ENCODE measurements around the gene IPCEF1. TPM values are rescaled to one million over a fixed set of nuclear protein-coding genes. Genes with fewer than 3 reads are reported as not detected.

Gene IPCEF1
- total and polyA plus RNA-seq, 7 donors, result 0.03 to 0.46 (median 0.24) TPM

GRCh38 chr6:154289818-154290508 lies 66.6 kb downstream of the IPCEF1 start:
- WGBS, 3 donors, result 92 to 93% (median 92%) methylated on average over 6 of the region's 6 CpGs
- H3K4me1 ChIP-seq, result no peaks in the 10 kb centered on the region
- no peaks in the 10 kb centered on the region for H3K36me3 ChIP-seq (ENCODE audit: insufficient read depth in 1 of 2, low read depth in 1 of 2)
- TF ChIP-seq CTCF (IDR thresholded peaks at IDR 0.05), result no peak
- H3K27ac ChIP-seq, result no peak overlapping the region
- no peaks in the 10 kb centered on the region for H3K9me3 ChIP-seq
- no peak for DNase-seq
- H3K27me3 ChIP-seq (ENCODE audit: insufficient read depth in 3 of 3, low read length in 2 of 3), result no peaks in the 10 kb centered on the region
- ATAC-seq, result no peak
- no peak overlapping the region for H3K4me3 ChIP-seq
- intact Hi-C loops (cut with DNase I), result no loop called here

GRCh38 chr6:154285826-154286225 lies 70.8 kb downstream of the IPCEF1 start:
- ATAC-seq, result no peak
- intact Hi-C loops (cut with DNase I), result no loop called here
- Histone ChIP-seq H3K36me3 (ENCODE audit: insufficient read depth in 1 of 2, low read depth in 1 of 2) (no peaks in the 10 kb centered on the region), H3K9me3 (peaks cover 4% of the 10 kb centered on the region), H3K27me3 (ENCODE audit: insufficient read depth in 3 of 3, low read length in 2 of 3) (no peaks in the 10 kb centered on the region), H3K27ac (no peak overlapping the region), H3K4me1 (no peaks in the 10 kb centered on the region), H3K4me3 (no peak overlapping the region)
- TF ChIP-seq CTCF (IDR thresholded peaks at IDR 0.05), result no peak
- WGBS, 3 donors, result 37 to 65% (median 38%) methylated on average over 1 of the region's 1 CpG
- DNase-seq, result no peak

- H3K27ac ChIP-seq, result no peak overlapping the region
- ATAC-seq, result no peak
- H3K4me1 ChIP-seq, result no peaks in the 10 kb centered on the region
- TF ChIP-seq CTCF (IDR thresholded peaks at IDR 0.05), result no peak
- H3K36me3 ChIP-seq (ENCODE audit: insufficient read depth in 1 of 2, low read depth in 1 of 2), result no peaks in the 10 kb centered on the region
- intact Hi-C loops (cut with DNase I), result no loop called here
- no peak overlapping the region for H3K4me3 ChIP-seq
- no peak for DNase-seq
- H3K9me3 ChIP-seq, result peaks cover 4% of the 10 kb centered on the region
- WGBS, 3 donors, result 93 to 98% (median 95%) methylated on average over 7 of the region's 7 CpGs
- no peaks in the 10 kb centered on the region for H3K27me3 ChIP-seq (ENCODE audit: insufficient read depth in 3 of 3, low read length in 2 of 3)
Observed at GRCh38 chr6:154284313-154284853, 72.2 kb downstream of the IPCEF1 start.

GRCh38 chr6:154280521-154280920 lies 76.1 kb downstream of the IPCEF1 start:
- Histone ChIP-seq H3K27me3 (ENCODE audit: insufficient read depth in 3 of 3, low read length in 2 of 3) (no peaks in the 10 kb centered on the region), H3K36me3 (ENCODE audit: insufficient read depth in 1 of 2, low read depth in 1 of 2) (no peaks in the 10 kb centered on the region), H3K4me1 (no peaks in the 10 kb centered on the region), H3K27ac (no peak overlapping the region), H3K4me3 (no peak overlapping the region), H3K9me3 (peaks cover 4% of the 10 kb centered on the region)
- intact Hi-C loops (cut with DNase I), result no loop called here
- no peak for ATAC-seq
- TF ChIP-seq CTCF (IDR thresholded peaks at IDR 0.05), result no peak
- no peak for DNase-seq
- 30 to 48% (median 42%) methylated on average over 2 of the region's 2 CpGs for whole genome bisulfite sequencing, 3 donors
